ENCODE data around the gene NEDD4.

- no peak for TF ChIP-seq ZNF133 (tag by site-specific recombination; IDR thresholded peaks at IDR 0.05)
- TF ChIP-seq ZNF76 (tag by site-specific recombination; IDR thresholded peaks at IDR 0.05; ENCODE audit: borderline replicate concordance, low read depth), result no peak
- TF ChIP-seq, protein P1, sequence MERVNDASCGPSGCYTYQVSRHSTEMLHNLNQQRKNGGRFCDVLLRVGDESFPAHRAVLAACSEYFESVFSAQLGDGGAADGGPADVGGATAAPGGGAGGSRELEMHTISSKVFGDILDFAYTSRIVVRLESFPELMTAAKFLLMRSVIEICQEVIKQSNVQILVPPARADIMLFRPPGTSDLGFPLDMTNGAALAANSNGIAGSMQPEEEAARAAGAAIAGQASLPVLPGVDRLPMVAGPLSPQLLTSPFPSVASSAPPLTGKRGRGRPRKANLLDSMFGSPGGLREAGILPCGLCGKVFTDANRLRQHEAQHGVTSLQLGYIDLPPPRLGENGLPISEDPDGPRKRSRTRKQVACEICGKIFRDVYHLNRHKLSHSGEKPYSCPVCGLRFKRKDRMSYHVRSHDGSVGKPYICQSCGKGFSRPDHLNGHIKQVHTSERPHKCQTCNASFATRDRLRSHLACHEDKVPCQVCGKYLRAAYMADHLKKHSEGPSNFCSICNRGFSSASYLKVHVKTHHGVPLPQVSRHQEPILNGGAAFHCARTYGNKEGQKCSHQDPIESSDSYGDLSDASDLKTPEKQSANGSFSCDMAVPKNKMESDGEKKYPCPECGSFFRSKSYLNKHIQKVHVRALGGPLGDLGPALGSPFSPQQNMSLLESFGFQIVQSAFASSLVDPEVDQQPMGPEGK (tag by site-specific recombination; IDR thresholded peaks at IDR 0.05), result no peak
- no peak for TF ChIP-seq CTCF (tag by site-specific recombination; IDR thresholded peaks at IDR 0.05)
- TF ChIP-seq ZNF140 (tag by site-specific recombination; IDR thresholded peaks at IDR 0.05), result no peak
- no peak for TF ChIP-seq ZBTB7A (tag by site-specific recombination; IDR thresholded peaks at IDR 0.05; ENCODE audit: low read depth)
- TF ChIP-seq ZNF558 (tag by site-specific recombination; IDR thresholded peaks at IDR 0.05), result no peak
- no peak for TF ChIP-seq ZNF449 (tag by site-specific recombination; IDR thresholded peaks at IDR 0.05)
- no peak for TF ChIP-seq ZNF830 (tag by site-specific recombination; IDR thresholded peaks at IDR 0.05; ENCODE audit: low read depth)
- TF ChIP-seq ZNF211 (tag by site-specific recombination; IDR thresholded peaks at IDR 0.05; ENCODE audit: low read depth), result no peak
Measured at GRCh38 chr15:55819397-55820034, 173.9 kb downstream of the NEDD4 start.
